A673 (cell line): ENCODE results near the gene BLOC1S5. TPM values are rescaled to one million over a fixed set of nuclear protein-coding genes. Genes with fewer than 3 reads are reported as not detected.

ENCODE experiments used
- BruUV-seq: library from RNA; stranded (reverse); fragments of 400-500 nt; replicated peaks from 2 replicates; lab custom pipeline; 2021; lab: Mats Ljungman, UMichigan
- CTCF ChIA-PET: fragments of 300-600 bp; sonication (Branson Sonifier 250); formaldehyde crosslinking; loops from one replicate; lab custom pipeline; 2022; ENCODE audit warnings: antibody characterized with exemption; lab: Charles Lee
- POLR2A ChIA-PET: fragments of 300-600 bp; sonication (Branson Sonifier 250); formaldehyde crosslinking; loops from one replicate; lab custom pipeline; 2022; ENCODE audit warnings: antibody characterized with exemption; ENCODE audit not compliant: low non-redundant PET; lab: Charles Lee
- DNase-seq: peaks from one replicate; pipeline ENCODE4 v3.0.0-alpha.2; 2015; ENCODE audit warnings: low spot score
- H3K27ac ChIP-seq: fragments of 200-600 bp; sonication (generic); 2 replicates; pipeline ENCODE4 v1.5.1; 2016; ENCODE audit warnings: mixed run types, low read depth, mild to moderate bottlenecking, mixed read lengths, antibody characterized with exemption, low read length; ENCODE audit not compliant: poor library complexity, severe bottlenecking
- H3K27me3 ChIP-seq: fragments of 200-600 bp; sonication (generic); replicated peaks from 2 replicates; pipeline ENCODE4 v1.6.1; 2017; ENCODE audit warnings: mixed run types, low read depth, mild to moderate bottlenecking, mixed read lengths, antibody characterized with exemption, low read length; ENCODE audit not compliant: insufficient read depth, poor library complexity
- H3K36me3 ChIP-seq: fragments of 200-600 bp; sonication (generic); 2 replicates; pipeline ENCODE4 v1.6.1; 2016; ENCODE audit warnings: mixed run types, mild to moderate bottlenecking, mixed read lengths, antibody characterized with exemption, low read length; ENCODE audit not compliant: insufficient read depth, poor library complexity, severe bottlenecking
- H3K4me1 ChIP-seq: fragments of 200-600 bp; sonication (generic); 2 replicates; pipeline ENCODE4 v1.6.1; 2017; ENCODE audit warnings: mixed run types, mild to moderate bottlenecking, mixed read lengths, antibody characterized with exemption, low read length; ENCODE audit not compliant: insufficient read depth, poor library complexity, severe bottlenecking
- H3K4me3 ChIP-seq: fragments of 200-600 bp; sonication (generic); 2 replicates; pipeline ENCODE4 v1.5.1; 2016; ENCODE audit warnings: low read depth, mixed run types, mild to moderate bottlenecking, mixed read lengths, low read length; ENCODE audit not compliant: poor library complexity, severe bottlenecking
- H3K9me3 ChIP-seq: fragments of 200-600 bp; sonication (generic); 2 replicates; pipeline ENCODE4 v1.6.1; 2016; ENCODE audit warnings: mixed run types, low read depth, mild to moderate bottlenecking, mixed read lengths, antibody characterized with exemption, low read length; ENCODE audit not compliant: poor library complexity, severe bottlenecking
- EZH2 ChIP-seq: fragments of 200-600 bp; sonication (generic); IDR thresholded peaks from 2 replicates; pipeline ENCODE4 v1.6.1; 2017; ENCODE audit warnings: borderline replicate concordance, low read depth, mild to moderate bottlenecking, mixed read lengths, antibody characterized with exemption, low read length; ENCODE audit not compliant: poor library complexity, severe bottlenecking
- intact Hi-C: fragments of 100-400 bp; cut with micrococcal nuclease; formaldehyde crosslinking; loops from one replicate; pipeline ENCODE4 v1.10.0; 2022; ENCODE audit not compliant: unreplicated experiment
- total RNA-seq: library from RNA; stranded (reverse); gene quantifications from 2 replicates; pipeline ENCODE4 v1.2.3, GENCODE V29; 2021
- TF ChIP-seq, protein P1 (sequence below): fragments of 300-800, 200-600 bp; sonication (generic); conservative IDR thresholded peaks from 2 replicates; pipeline ENCODE4 v1.5.1; 2017; ENCODE audit warnings: low read depth, mild to moderate bottlenecking, antibody characterized with exemption, low read length, moderate library complexity, mixed read lengths

The BLOC1S5 gene
- total RNA-seq, 1 experiment from 2014 or later, result 21.8 TPM

DNA sequence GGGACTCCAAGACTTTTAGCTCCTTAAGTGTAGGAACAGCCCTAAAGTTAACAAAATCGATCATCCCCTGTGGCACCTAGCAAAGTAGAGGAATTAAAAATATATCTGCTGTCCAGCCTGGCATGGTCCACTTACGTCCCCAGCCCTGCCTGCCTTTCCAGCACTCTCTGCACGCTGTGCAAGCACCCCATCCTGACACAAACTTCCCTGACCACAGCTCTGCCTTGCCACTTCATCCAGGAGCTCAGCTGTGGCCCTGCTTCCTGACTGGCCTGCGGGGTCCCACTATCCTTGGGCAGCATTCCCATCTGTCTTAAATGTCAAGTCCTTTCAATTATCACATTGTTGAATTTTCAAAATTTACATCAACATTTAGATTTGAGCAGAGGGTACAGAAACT, 39.0 kb downstream of the BLOC1S5 start:
- Histone ChIP-seq H3K4me1 (peaks cover 18% of the 10 kb centered on the region), H3K9me3 (no peaks in the 10 kb centered on the region), H3K36me3 (no peaks in the 10 kb centered on the region), H3K27ac (no peak overlapping the region), H3K27me3 (no peaks in the 10 kb centered on the region), H3K4me3 (no peak overlapping the region)
- TF ChIP-seq, protein P1, sequence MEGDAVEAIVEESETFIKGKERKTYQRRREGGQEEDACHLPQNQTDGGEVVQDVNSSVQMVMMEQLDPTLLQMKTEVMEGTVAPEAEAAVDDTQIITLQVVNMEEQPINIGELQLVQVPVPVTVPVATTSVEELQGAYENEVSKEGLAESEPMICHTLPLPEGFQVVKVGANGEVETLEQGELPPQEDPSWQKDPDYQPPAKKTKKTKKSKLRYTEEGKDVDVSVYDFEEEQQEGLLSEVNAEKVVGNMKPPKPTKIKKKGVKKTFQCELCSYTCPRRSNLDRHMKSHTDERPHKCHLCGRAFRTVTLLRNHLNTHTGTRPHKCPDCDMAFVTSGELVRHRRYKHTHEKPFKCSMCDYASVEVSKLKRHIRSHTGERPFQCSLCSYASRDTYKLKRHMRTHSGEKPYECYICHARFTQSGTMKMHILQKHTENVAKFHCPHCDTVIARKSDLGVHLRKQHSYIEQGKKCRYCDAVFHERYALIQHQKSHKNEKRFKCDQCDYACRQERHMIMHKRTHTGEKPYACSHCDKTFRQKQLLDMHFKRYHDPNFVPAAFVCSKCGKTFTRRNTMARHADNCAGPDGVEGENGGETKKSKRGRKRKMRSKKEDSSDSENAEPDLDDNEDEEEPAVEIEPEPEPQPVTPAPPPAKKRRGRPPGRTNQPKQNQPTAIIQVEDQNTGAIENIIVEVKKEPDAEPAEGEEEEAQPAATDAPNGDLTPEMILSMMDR, result no peak
- TF ChIP-seq EZH2, result no peak
- intact Hi-C loops, result no loop called here
- no TSS peak for BruUV-seq
- ChIA-PET CTCF (no interaction called here), POLR2A (no interaction called here)
- DNase-seq, result no peak

DNA sequence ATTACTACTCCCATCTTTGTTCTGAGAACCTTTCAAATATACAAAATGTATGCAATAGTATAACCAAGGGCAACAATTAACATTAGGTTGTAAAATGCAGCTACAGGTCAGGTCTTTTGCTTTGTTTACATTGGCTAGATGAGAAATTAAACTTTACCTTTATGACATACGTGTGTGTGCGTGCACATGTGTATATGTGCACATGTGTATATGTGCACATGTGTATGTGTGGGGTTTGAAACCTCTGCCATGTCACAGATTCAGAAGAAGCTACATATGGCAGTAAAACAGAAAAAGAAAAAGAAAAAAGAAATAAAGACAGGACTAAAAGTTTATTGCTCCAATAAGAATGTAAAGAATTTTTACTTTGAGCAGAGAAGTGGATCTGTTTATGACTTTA, 40.6 kb downstream of the BLOC1S5 start:
- no peak for TF ChIP-seq EZH2
- TF ChIP-seq, protein P1, result no peak
- H3K9me3 ChIP-seq, result no peaks in the 10 kb centered on the region
- H3K4me3 ChIP-seq, result no peak overlapping the region
- BruUV-seq, result no TSS peak
- H3K4me1 ChIP-seq, result peaks cover 5% of the 10 kb centered on the region
- H3K27ac ChIP-seq, result no peak overlapping the region
- H3K36me3 ChIP-seq, result no peaks in the 10 kb centered on the region
- POLR2A ChIA-PET, result no interaction called here
- CTCF ChIA-PET, result no interaction called here
- no peak for DNase-seq
- H3K27me3 ChIP-seq, result no peaks in the 10 kb centered on the region
- intact Hi-C loops, result no loop called here

DNA sequence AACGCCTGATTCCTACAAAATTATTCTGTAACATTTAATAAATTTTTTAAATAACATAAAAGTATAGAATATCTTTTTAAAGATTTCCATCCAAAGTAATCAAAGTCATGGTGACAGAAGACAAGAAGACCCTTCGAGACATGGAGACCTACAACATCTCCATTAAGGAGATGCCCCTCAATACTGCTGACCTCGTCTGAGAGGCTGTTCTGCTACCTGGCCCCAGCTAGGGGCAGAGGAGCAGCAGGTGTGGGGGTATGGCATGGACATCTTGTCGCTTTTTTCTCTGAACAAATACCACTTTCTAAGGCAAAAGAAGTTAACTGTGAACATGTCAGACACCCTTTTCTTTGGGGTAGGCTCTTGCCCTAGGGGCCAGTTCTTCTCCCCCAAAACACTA, 44.1 kb downstream of the BLOC1S5 start:
- no peaks in the 10 kb centered on the region for H3K9me3 ChIP-seq
- H3K27ac ChIP-seq, result no peak overlapping the region
- CTCF ChIA-PET, result no interaction called here
- H3K27me3 ChIP-seq, result no peaks in the 10 kb centered on the region
- intact Hi-C loops, result no loop called here
- BruUV-seq, result no TSS peak
- DNase-seq, result no peak
- no peaks in the 10 kb centered on the region for H3K36me3 ChIP-seq
- TF ChIP-seq EZH2, result no peak
- TF ChIP-seq, protein P1, result no peak
- POLR2A ChIA-PET, result no interaction called here
- no peak overlapping the region for H3K4me3 ChIP-seq
- H3K4me1 ChIP-seq, result no peaks in the 10 kb centered on the region
